SK-N-SH (cell line): ENCODE measurements around the gene PDE4C. TPM values are rescaled to one million over a fixed set of nuclear protein-coding genes. Genes with fewer than 3 reads are reported as not detected.

Experiments used
- CTCF ChIA-PET: fragments of 300-600, 350-600 bp; formaldehyde crosslinking; extraction: SDS; loops from one replicate; lab custom pipeline; 2021; lab: Yijun Ruan, JAX
- POLR2A ChIA-PET: fragments of 350-600 bp; sonication (Branson Sonifier 250); formaldehyde crosslinking; extraction: SDS; loops from one replicate; lab custom pipeline; 2020; ENCODE audit warnings: antibody characterized with exemption, inconsistent platforms; lab: Yijun Ruan, JAX
- DNase-seq: peaks from one replicate; pipeline ENCODE4 v3.0.0; 2012
- H2AFZ ChIP-seq: fragments of 200-600 bp; sonication (generic); 2 replicates; pipeline ENCODE4 v1.8.1; 2016; ENCODE audit warnings: antibody characterized with exemption, mild to moderate bottlenecking, low read depth
- H3F3A ChIP-seq: fragments of 200-600 bp; sonication (generic); replicated peaks from 2 replicates; pipeline ENCODE3; 2016; ENCODE audit warnings: antibody characterized with exemption, mild to moderate bottlenecking; ENCODE audit not compliant: insufficient read depth
- H3K27ac ChIP-seq, 2 experiments: fragments of 200-500 bp in 1 of 2; fragments of 200-600 bp in 1 of 2; sonication (Bioruptor generic) in 1 of 2; sonication (generic), shearing (Covaris generic) in 1 of 2; 2 replicates each; pipeline versions ENCODE4 v1.5.1 to v1.6.1; 2014 to 2016; ENCODE audit warnings: low read depth in 2 of 2, inconsistent platforms in 1 of 2, low read length in 1 of 2, mild to moderate bottlenecking in 1 of 2, mixed read lengths in 1 of 2
- H3K27me3 ChIP-seq: fragments of 200-600 bp; sonication (generic), shearing (Covaris generic); 2 replicates; pipeline ENCODE4 v1.6.1; 2016; ENCODE audit warnings: mixed run types; ENCODE audit not compliant: insufficient read depth
- H3K36me3 ChIP-seq, 2 experiments: fragments of 200-500 bp in 1 of 2; fragments of 200-600 bp in 1 of 2; sonication (Bioruptor generic) in 1 of 2; sonication (generic) in 1 of 2; replicated peaks in 1 of 2; 2 replicates each; pipeline versions ENCODE3 to v1.5.1; 2014 to 2016; ENCODE audit warnings: low read length in 1 of 2, mild to moderate bottlenecking in 1 of 2; ENCODE audit not compliant: insufficient read depth in 2 of 2, control insufficient read depth in 1 of 2
- H3K4me1 ChIP-seq, 2 experiments: fragments of 200-500 bp in 1 of 2; fragments of 200-600 bp in 1 of 2; sonication (Bioruptor generic) in 1 of 2; sonication (generic), shearing (Covaris generic) in 1 of 2; 2 replicates each; pipeline versions ENCODE4 v1.5.1 to v1.6.1; 2014 to 2016; ENCODE audit warnings: low read depth in 1 of 2, low read length in 1 of 2, mixed run types in 1 of 2; ENCODE audit not compliant: insufficient read depth in 2 of 2, control insufficient read depth in 1 of 2
- H3K4me2 ChIP-seq: fragments of 200-600 bp; sonication (generic), shearing (Covaris generic); 2 replicates; pipeline ENCODE4 v1.6.1; 2017; ENCODE audit warnings: mixed run types
- H3K4me3 ChIP-seq, 2 experiments: fragments of 200-500 bp in 1 of 2; fragments of 200-600 bp in 1 of 2; sonication (Bioruptor generic) in 1 of 2; sonication (generic), shearing (Covaris generic) in 1 of 2; 2 replicates each; pipeline versions ENCODE4 v1.5.1 to v1.8.1; 2014 to 2016; ENCODE audit warnings: low read depth in 2 of 2, inconsistent platforms in 1 of 2, low read length in 1 of 2, mild to moderate bottlenecking in 1 of 2, mixed read lengths in 1 of 2, moderate library complexity in 1 of 2
- H3K79me2 ChIP-seq: fragments of 200-600 bp; sonication (generic); 2 replicates; pipeline ENCODE4 v1.8.1; 2017; ENCODE audit warnings: mild to moderate bottlenecking; ENCODE audit not compliant: insufficient read depth
- H3K9ac ChIP-seq: fragments of 200-600 bp; sonication (generic); 2 replicates; pipeline ENCODE4 v1.6.1; 2017; ENCODE audit warnings: mixed run types
- H3K9me2 ChIP-seq: fragments of 200-600 bp; sonication (generic); 2 replicates; pipeline ENCODE4 v1.6.1; 2017; ENCODE audit warnings: mixed run types
- H3K9me3 ChIP-seq: fragments of 200-600 bp; sonication (generic); 2 replicates; pipeline ENCODE4 v1.6.1; 2017; ENCODE audit warnings: mixed run types, mild to moderate bottlenecking, moderate library complexity
- H4K20me1 ChIP-seq: fragments of 200-600 bp; sonication (generic); 2 replicates; pipeline ENCODE4 v1.6.1; 2017; ENCODE audit warnings: mild to moderate bottlenecking, mixed run types; ENCODE audit not compliant: insufficient read depth
- CHD2 ChIP-seq: fragments of 150-350 bp; IDR thresholded peaks from 2 replicates; pipeline ENCODE4 v1.6.1; 2018; ENCODE audit warnings: low read length; ENCODE audit not compliant: partially characterized antibody
- IRF3 ChIP-seq: fragments of 150-350 bp; IDR thresholded peaks from 2 replicates; pipeline ENCODE4 v1.6.1; 2016; ENCODE audit warnings: mild to moderate bottlenecking, low read depth, low read length
- MXI1 ChIP-seq: IDR thresholded peaks from 2 replicates; pipeline ENCODE4 v1.6.1; 2012; ENCODE audit warnings: mild to moderate bottlenecking, low read depth, low read length, improper control_type of control experiment
- NRF1 ChIP-seq: IDR thresholded peaks from 2 replicates; pipeline ENCODE4 v1.6.1; 2012; ENCODE audit warnings: low read depth, mild to moderate bottlenecking, low read length
- RAD21 ChIP-seq: IDR thresholded peaks from 2 replicates; pipeline ENCODE4 v1.6.1; 2012; ENCODE audit warnings: mild to moderate bottlenecking, low read length
- RCOR1 ChIP-seq: fragments of 150-350 bp; IDR thresholded peaks from 2 replicates; pipeline ENCODE4 v1.6.1; 2017; ENCODE audit warnings: antibody characterized with exemption, low read length
- REST ChIP-seq: IDR thresholded peaks from 2 replicates; pipeline ENCODE4 v1.6.1; 2012; ENCODE audit warnings: mild to moderate bottlenecking, low read depth, low read length, moderate library complexity
- RFX5 ChIP-seq: IDR thresholded peaks from 2 replicates; pipeline ENCODE4 v1.6.1; 2012; ENCODE audit warnings: mild to moderate bottlenecking, improper control_type of control experiment, low read length
- WGBS: methylation state at CpG from one replicate; pipeline ENCODE4 v1.1.6; 2017; ENCODE audit warnings: low lambda C conversion rate; 5-methylcytosine and 5-hydroxymethylcytosine counted together
- polyA plus RNA-seq, 3 experiments: library from polyadenylated mRNA; depleted of rRNA; stranded (reverse); fragments of >200 nt; gene quantifications; 2 replicates each; pipeline ENCODE4 v1.2.3, GENCODE V29; 2012
- TF ChIP-seq, protein P1 (sequence below): IDR thresholded peaks from 2 replicates; pipeline ENCODE4; 2012

The PDE4C gene
- polyA plus RNA-seq, 1 of the 3 experiments (the other 2 are of a cell fraction), result 0.36 TPM

DNA sequence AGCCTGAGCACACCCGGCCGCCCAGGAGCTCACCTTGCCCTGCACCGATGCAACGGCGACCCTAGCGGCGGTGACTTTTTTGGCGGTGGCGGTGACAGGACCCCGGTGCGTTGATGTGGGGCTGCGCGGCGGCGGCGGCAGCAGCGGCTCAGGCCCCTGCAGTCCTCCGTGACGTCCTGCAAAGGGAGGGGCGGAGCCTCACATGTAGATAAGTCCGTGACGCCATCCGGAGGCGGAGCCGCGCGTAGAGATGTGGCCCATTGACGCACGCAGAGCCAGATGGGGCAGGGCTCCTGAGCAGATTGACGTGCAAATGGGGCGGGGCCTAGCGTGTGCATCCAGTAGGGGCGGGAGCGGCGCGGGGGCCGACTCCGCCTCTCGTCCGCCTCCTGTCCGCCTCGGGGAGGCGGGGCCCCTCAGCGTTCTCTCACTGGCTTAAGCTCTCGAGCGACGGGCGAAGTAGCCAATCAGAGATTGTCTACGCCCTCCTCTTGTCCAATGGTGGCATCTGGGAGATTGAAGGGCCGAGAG is 22.3 kb downstream of the PDE4C start, which contains the start of gene RAB3A:
RAB3A (minus strand) TSS at position 180 of the 531 bp plus-strand sequence. CDS start 1,302 bp downstream, outside the sequence.
- H3K9me2 ChIP-seq, result no peaks in the 10 kb centered on the region
- H3K79me2 ChIP-seq, result no peaks in the 10 kb centered on the region
- TF ChIP-seq RFX5 (peak; percentile 27; the same call in 1 of the 2 replicates), REST (no peak), IRF3 (peak; percentile 99), RCOR1 (no peak), MXI1 (peak; percentile 56; the same call in 1 of the 2 replicates), NRF1 (peak; percentile 53), CHD2 (peak; percentile 95), RAD21 (no peak)
- TF ChIP-seq, protein P1, sequence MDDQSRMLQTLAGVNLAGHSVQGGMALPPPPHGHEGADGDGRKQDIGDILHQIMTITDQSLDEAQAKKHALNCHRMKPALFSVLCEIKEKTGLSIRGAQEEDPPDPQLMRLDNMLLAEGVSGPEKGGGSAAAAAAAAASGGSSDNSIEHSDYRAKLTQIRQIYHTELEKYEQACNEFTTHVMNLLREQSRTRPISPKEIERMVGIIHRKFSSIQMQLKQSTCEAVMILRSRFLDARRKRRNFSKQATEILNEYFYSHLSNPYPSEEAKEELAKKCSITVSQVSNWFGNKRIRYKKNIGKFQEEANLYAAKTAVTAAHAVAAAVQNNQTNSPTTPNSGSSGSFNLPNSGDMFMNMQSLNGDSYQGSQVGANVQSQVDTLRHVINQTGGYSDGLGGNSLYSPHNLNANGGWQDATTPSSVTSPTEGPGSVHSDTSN, result peak; percentile 100
- H3K9me3 ChIP-seq, result no peaks in the 10 kb centered on the region
- H3F3A ChIP-seq, result no peaks in the 10 kb centered on the region
- DNase-seq, result peak; percentile 96
- H3K27ac ChIP-seq, result peak within 1 kb of the TSS; percentile 85 to 93
- H3K4me1 ChIP-seq, result peaks cover 4 to 20% of the 10 kb centered on the region in 2 experiments; a peak in 2 of 4 replicates
- peak within 1 kb of the TSS; percentile 79 for H3K9ac ChIP-seq
- WGBS, result 0% methylated on average over 13 of the region's 50 CpGs
- H3K4me2 ChIP-seq, result peak within 1 kb of the TSS; percentile 96
- H4K20me1 ChIP-seq, result no peaks in the 10 kb centered on the region
- peak within 1 kb of the TSS; percentile 71 to 82 for H3K4me3 ChIP-seq
- H2AFZ ChIP-seq, result peak within 1 kb of the TSS; percentile 76
- CTCF ChIA-PET, result interaction anchor here (0.6 to 20.7 kb wide), 12 partner anchors 11 to 196 kb away, joined by 3 to 505 read pairs (median 6); partner anchors contain the start of genes ARRDC2, JUND, MPV17L2 and PDE4C
- H3K36me3 ChIP-seq, result peaks cover 0 to 2% of the 10 kb centered on the region in 2 experiments
- H3K27me3 ChIP-seq, result no peaks in the 10 kb centered on the region
- POLR2A ChIA-PET, result interaction anchor here (0.8 to 2.1 kb wide), 5 partner anchors 9 to 76 kb away, joined by 3 to 5 read pairs (median 3); partner anchors contain the start of gene MPV17L2
